NT2/D1 (cell line): ENCODE results near the gene C1orf159.

Source experiments
- DNase-seq: peaks from one replicate; pipeline ENCODE4 v3.0.0-alpha.2; 2011; ENCODE audit warnings: low read depth, low spot score
- H3K27me3 ChIP-seq: 2 replicates; pipeline ENCODE4 v1.6.0; 2011; ENCODE audit warnings: mild to moderate bottlenecking; ENCODE audit not compliant: insufficient read length, insufficient read depth
- H3K36me3 ChIP-seq: 2 replicates; pipeline ENCODE4 v1.6.1; 2011; ENCODE audit warnings: mild to moderate bottlenecking, low read length, mixed read lengths; ENCODE audit not compliant: insufficient read depth, insufficient read length
- H3K4me1 ChIP-seq: 2 replicates; pipeline ENCODE4 v1.5.1; 2011; ENCODE audit not compliant: insufficient read depth, insufficient read length
- H3K4me3 ChIP-seq: 2 replicates; pipeline ENCODE4 v1.5.1; 2011; ENCODE audit warnings: low read depth; ENCODE audit not compliant: insufficient read length
- H3K9ac ChIP-seq: 2 replicates; pipeline ENCODE4 v1.6.0; 2011; ENCODE audit warnings: low read depth; ENCODE audit not compliant: insufficient read length
- H3K9me3 ChIP-seq: 2 replicates; pipeline ENCODE4 v1.5.1; 2011; ENCODE audit warnings: mild to moderate bottlenecking, low read length; ENCODE audit not compliant: insufficient read depth
- SUZ12 ChIP-seq: IDR thresholded peaks from 2 replicates; pipeline ENCODE4 v1.6.1; 2011; ENCODE audit not compliant: insufficient read length, insufficient read depth; ENCODE audit errors: extremely low read depth
- YY1 ChIP-seq: IDR thresholded peaks from 2 replicates; pipeline ENCODE4 v1.6.1; 2011; ENCODE audit not compliant: insufficient read length, insufficient read depth
- ZNF274 ChIP-seq: IDR thresholded peaks from 2 replicates; pipeline ENCODE4 v1.6.1; 2011; ENCODE audit warnings: mild to moderate bottlenecking, low read depth, low read length

C1orf159 gene

GRCh38 chr1:1092149-1092855, 23.6 kb downstream of the C1orf159 start:
- H3K27me3 ChIP-seq, result no peaks in the 10 kb centered on the region
- H3K4me3 ChIP-seq, result no peak overlapping the region
- H3K4me1 ChIP-seq, result peaks cover 6% of the 10 kb centered on the region
- no peaks in the 10 kb centered on the region for H3K9me3 ChIP-seq
- no peak for DNase-seq
- peak overlapping the region; percentile 32 for H3K9ac ChIP-seq
- TF ChIP-seq YY1 (no peak), SUZ12 (no peak), ZNF274 (no peak)
- H3K36me3 ChIP-seq, result peaks cover 9% of the 10 kb centered on the region

GRCh38 chr1:1091344-1092148, 24.3 kb downstream of the C1orf159 start:
- peaks cover 6% of the 10 kb centered on the region for H3K4me1 ChIP-seq

GRCh38 chr1:1090424-1091343, 25.2 kb downstream of the C1orf159 start:
- Histone ChIP-seq H3K9ac (no peak overlapping the region), H3K27me3 (no peaks in the 10 kb centered on the region), H3K9me3 (no peaks in the 10 kb centered on the region), H3K4me3 (no peak overlapping the region), H3K36me3 (peaks cover 15% of the 10 kb centered on the region), H3K4me1 (peaks cover 6% of the 10 kb centered on the region)
- DNase-seq, result no peak
- no peak for TF ChIP-seq YY1
- no peak for TF ChIP-seq ZNF274
- TF ChIP-seq SUZ12, result no peak

More at GRCh38 chr1:1091344-1092148, 24.3 kb downstream of the C1orf159 start:
- Histone ChIP-seq H3K9ac (no peak overlapping the region), H3K27me3 (no peaks in the 10 kb centered on the region), H3K4me3 (no peak overlapping the region), H3K36me3 (peaks cover 12% of the 10 kb centered on the region), H3K9me3 (no peaks in the 10 kb centered on the region)
- no peak for TF ChIP-seq YY1
- no peak for TF ChIP-seq SUZ12
- no peak for TF ChIP-seq ZNF274
- no peak for DNase-seq

- Histone ChIP-seq H3K27me3 (no peaks in the 10 kb centered on the region), H3K36me3 (peaks cover 21% of the 10 kb centered on the region), H3K9me3 (no peaks in the 10 kb centered on the region), H3K4me1 (peaks cover 6% of the 10 kb centered on the region), H3K4me3 (no peak overlapping the region), H3K9ac (peak overlapping the region; percentile 50)
- TF ChIP-seq ZNF274 (no peak), YY1 (no peak), SUZ12 (no peak)
- DNase-seq, result no peak
Measured at GRCh38 chr1:1089731-1090423, 26.0 kb downstream of the C1orf159 start.

GRCh38 chr1:1088801-1089680, 26.8 kb downstream of the C1orf159 start:
- no peak for DNase-seq
- Histone ChIP-seq H3K36me3 (peaks cover 21% of the 10 kb centered on the region), H3K9me3 (no peaks in the 10 kb centered on the region), H3K4me1 (peaks cover 6% of the 10 kb centered on the region), H3K9ac (no peak overlapping the region), H3K27me3 (no peaks in the 10 kb centered on the region), H3K4me3 (no peak overlapping the region)
- TF ChIP-seq ZNF274 (no peak), YY1 (no peak), SUZ12 (no peak)

- DNase-seq, result no peak
Measured at GRCh38 chr1:1088029-1088800, 27.7 kb downstream of the C1orf159 start.

More at GRCh38 chr1:1088029-1088800, 27.7 kb downstream of the C1orf159 start:
- peaks cover 6% of the 10 kb centered on the region for H3K4me1 ChIP-seq
- TF ChIP-seq YY1, result no peak
- TF ChIP-seq SUZ12, result no peak
- TF ChIP-seq ZNF274, result no peak
- H3K9me3 ChIP-seq, result no peaks in the 10 kb centered on the region
- no peaks in the 10 kb centered on the region for H3K27me3 ChIP-seq
- no peak overlapping the region for H3K4me3 ChIP-seq
- no peak overlapping the region for H3K9ac ChIP-seq
- peaks cover 28% of the 10 kb centered on the region for H3K36me3 ChIP-seq
